ENCODE measurements around the gene SGCA.

DNA sequence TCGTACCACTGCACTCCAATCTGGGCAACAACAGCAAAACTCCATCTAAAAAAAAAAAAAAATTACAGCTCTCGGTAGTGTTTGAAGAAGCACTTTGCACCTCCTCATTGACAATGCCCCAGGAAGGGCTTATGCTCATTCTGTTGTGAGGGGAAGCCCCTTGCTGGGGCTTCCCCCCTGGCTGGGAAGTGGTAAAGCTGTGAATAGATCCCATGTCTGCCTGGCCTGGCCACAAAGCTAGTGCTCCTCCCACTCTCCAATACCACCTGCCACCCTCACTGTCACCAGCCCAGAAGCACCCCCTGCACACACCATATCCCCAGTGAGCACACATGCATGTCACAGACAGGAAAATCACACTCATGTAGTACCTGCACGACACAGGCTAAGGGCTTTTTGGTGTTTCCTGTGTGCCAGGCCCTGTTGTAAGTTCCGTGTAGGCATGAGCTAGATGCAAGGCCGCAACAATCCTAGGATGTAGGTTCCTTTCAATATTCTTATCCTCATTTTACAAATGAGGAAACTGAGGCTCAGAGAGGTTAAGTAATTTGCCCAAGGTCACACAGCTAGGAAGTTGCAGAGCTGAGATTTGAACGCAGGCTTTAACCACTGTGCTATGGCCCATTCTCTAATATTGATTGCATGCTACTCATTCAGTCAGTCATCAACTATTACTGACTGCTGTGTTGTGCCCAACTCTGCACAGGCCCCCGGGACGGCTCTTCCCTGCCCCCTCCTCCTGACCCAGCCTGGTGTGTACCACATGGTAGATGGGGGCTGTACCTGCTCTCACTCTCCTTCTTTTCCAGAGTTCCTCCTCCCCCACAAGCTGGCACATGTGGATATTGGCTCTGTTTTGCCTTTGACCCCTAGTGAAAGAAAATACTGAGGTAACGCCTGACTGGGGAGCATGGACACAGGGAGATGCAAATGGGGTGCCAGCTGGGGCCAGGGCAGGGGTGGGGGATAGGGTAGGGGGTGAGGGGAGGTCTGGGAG is 47.5 kb downstream of the SGCA start:
- TF ChIP-seq, protein P1, sequence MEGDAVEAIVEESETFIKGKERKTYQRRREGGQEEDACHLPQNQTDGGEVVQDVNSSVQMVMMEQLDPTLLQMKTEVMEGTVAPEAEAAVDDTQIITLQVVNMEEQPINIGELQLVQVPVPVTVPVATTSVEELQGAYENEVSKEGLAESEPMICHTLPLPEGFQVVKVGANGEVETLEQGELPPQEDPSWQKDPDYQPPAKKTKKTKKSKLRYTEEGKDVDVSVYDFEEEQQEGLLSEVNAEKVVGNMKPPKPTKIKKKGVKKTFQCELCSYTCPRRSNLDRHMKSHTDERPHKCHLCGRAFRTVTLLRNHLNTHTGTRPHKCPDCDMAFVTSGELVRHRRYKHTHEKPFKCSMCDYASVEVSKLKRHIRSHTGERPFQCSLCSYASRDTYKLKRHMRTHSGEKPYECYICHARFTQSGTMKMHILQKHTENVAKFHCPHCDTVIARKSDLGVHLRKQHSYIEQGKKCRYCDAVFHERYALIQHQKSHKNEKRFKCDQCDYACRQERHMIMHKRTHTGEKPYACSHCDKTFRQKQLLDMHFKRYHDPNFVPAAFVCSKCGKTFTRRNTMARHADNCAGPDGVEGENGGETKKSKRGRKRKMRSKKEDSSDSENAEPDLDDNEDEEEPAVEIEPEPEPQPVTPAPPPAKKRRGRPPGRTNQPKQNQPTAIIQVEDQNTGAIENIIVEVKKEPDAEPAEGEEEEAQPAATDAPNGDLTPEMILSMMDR (IDR thresholded peaks at IDR 0.05), result peak; percentile 18; the same call in 1 of the 2 replicates
- no peak for TF ChIP-seq ZFX (IDR thresholded peaks at IDR 0.05; ENCODE audit: borderline replicate concordance)
